KMS-11 (cell line): ENCODE measurements around the gene MUC5AC.

Experiments
- H2AFZ ChIP-seq: fragments of 200-600 bp; sonication (generic); 2 replicates; pipeline ENCODE4 v1.6.1; 2016; ENCODE audit warnings: antibody characterized with exemption, mixed run types, low read depth
- H3K27ac ChIP-seq: fragments of 200-600 bp; sonication (generic); 2 replicates; pipeline ENCODE4 v1.6.1; 2016; ENCODE audit warnings: mild to moderate bottlenecking, mixed run types
- H3K27me3 ChIP-seq: fragments of 200-600 bp; sonication (generic); 2 replicates; pipeline ENCODE4 v1.6.1; 2017; ENCODE audit warnings: mild to moderate bottlenecking, low read depth, mixed run types, moderate library complexity; ENCODE audit not compliant: insufficient read depth
- H3K36me3 ChIP-seq: fragments of 200-600 bp; sonication (generic); 2 replicates; pipeline ENCODE4 v1.6.1; 2017; ENCODE audit warnings: mild to moderate bottlenecking, mixed run types; ENCODE audit not compliant: insufficient read depth
- H3K4me1 ChIP-seq: fragments of 200-600 bp; sonication (generic); 2 replicates; pipeline ENCODE4 v1.6.1; 2016; ENCODE audit warnings: mild to moderate bottlenecking, low read depth, mixed run types; ENCODE audit not compliant: poor library complexity, severe bottlenecking
- H3K4me2 ChIP-seq: fragments of 200-600 bp; sonication (generic); 2 replicates; pipeline ENCODE4 v1.7.0; 2016; ENCODE audit warnings: mild to moderate bottlenecking, mixed run types
- H3K4me3 ChIP-seq: fragments of 200-600 bp; sonication (generic); IDR thresholded peaks from 2 replicates; pipeline ENCODE4 v1.6.1; 2017; ENCODE audit warnings: low read depth, low read length, mixed read lengths; ENCODE audit not compliant: insufficient read depth
- H3K79me2 ChIP-seq: fragments of 200-600 bp; sonication (generic); 2 replicates; pipeline ENCODE4 v1.6.1; 2016; ENCODE audit warnings: low read depth, mixed run types; ENCODE audit not compliant: insufficient read depth
- H3K9ac ChIP-seq: fragments of 200-600 bp; sonication (generic); 2 replicates; pipeline ENCODE4 v1.6.1; 2016; ENCODE audit warnings: mild to moderate bottlenecking, mixed run types
- H4K20me1 ChIP-seq: fragments of 200-600 bp; sonication (generic); 2 replicates; pipeline ENCODE4 v1.6.1; 2016; ENCODE audit warnings: mild to moderate bottlenecking, mixed run types; ENCODE audit not compliant: insufficient read depth
- CTCF ChIP-seq: fragments of 200-600 bp; sonication (generic); conservative IDR thresholded peaks from 2 replicates; pipeline ENCODE4 v1.6.1; 2017; ENCODE audit warnings: low read depth, mild to moderate bottlenecking, antibody characterized with exemption, low read length, moderate library complexity, mixed read lengths

Gene MUC5AC

GRCh38 chr11:1196516-1197391 lies 39.0 kb downstream of the MUC5AC start:
- Histone ChIP-seq H3K27me3 (peaks cover 68% of the 10 kb centered on the region; the same call in 1 of the 2 replicates), H3K4me1 (no peaks in the 10 kb centered on the region)

GRCh38 chr11:1197431-1197885 lies 39.7 kb downstream of the MUC5AC start:
- peaks cover 69% of the 10 kb centered on the region; the same call in 1 of the 2 replicates for H3K27me3 ChIP-seq
- no peak overlapping the region for H2AFZ ChIP-seq
- H4K20me1 ChIP-seq = no peaks in the 10 kb centered on the region
- no peak overlapping the region for H3K27ac ChIP-seq
- no peaks in the 10 kb centered on the region for H3K79me2 ChIP-seq
- H3K36me3 ChIP-seq = no peaks in the 10 kb centered on the region
- H3K4me1 ChIP-seq = no peaks in the 10 kb centered on the region
- no peak overlapping the region for H3K4me2 ChIP-seq
- TF ChIP-seq CTCF = no peak
- no peak overlapping the region for H3K4me3 ChIP-seq
- H3K9ac ChIP-seq = no peak overlapping the region

More at GRCh38 chr11:1196516-1197391, 39.0 kb downstream of the MUC5AC start:
- H3K4me3 ChIP-seq = no peak overlapping the region
- H2AFZ ChIP-seq = no peak overlapping the region
- no peak overlapping the region for H3K4me2 ChIP-seq
- H3K36me3 ChIP-seq = no peaks in the 10 kb centered on the region
- no peaks in the 10 kb centered on the region for H3K79me2 ChIP-seq
- H3K27ac ChIP-seq = no peak overlapping the region
- H3K9ac ChIP-seq = no peak overlapping the region
- H4K20me1 ChIP-seq = no peaks in the 10 kb centered on the region
- TF ChIP-seq CTCF = no peak

- Histone ChIP-seq H2AFZ (no peak overlapping the region), H3K9ac (no peak overlapping the region), H3K4me1 (no peaks in the 10 kb centered on the region), H3K79me2 (no peaks in the 10 kb centered on the region), H3K27me3 (peaks cover 67% of the 10 kb centered on the region; the same call in 1 of the 2 replicates), H3K36me3 (no peaks in the 10 kb centered on the region), H3K4me2 (no peak overlapping the region), H3K4me3 (no peak overlapping the region), H4K20me1 (no peaks in the 10 kb centered on the region), H3K27ac (no peak overlapping the region)
- no peak for TF ChIP-seq CTCF
These were observed 40.3 kb downstream of the MUC5AC start for GRCh38 chr11:1197886-1198560.

- no peak overlapping the region for H3K27ac ChIP-seq
- no peaks in the 10 kb centered on the region for H3K36me3 ChIP-seq
- TF ChIP-seq CTCF = no peak
- H3K27me3 ChIP-seq = peaks cover 65% of the 10 kb centered on the region; the same call in 1 of the 2 replicates
- no peak overlapping the region for H3K4me2 ChIP-seq
- no peaks in the 10 kb centered on the region for H4K20me1 ChIP-seq
- H2AFZ ChIP-seq = no peak overlapping the region
- H3K4me3 ChIP-seq = no peak overlapping the region
- no peaks in the 10 kb centered on the region for H3K4me1 ChIP-seq
- no peak overlapping the region for H3K9ac ChIP-seq
- H3K79me2 ChIP-seq = no peaks in the 10 kb centered on the region
These were observed 40.9 kb downstream of the MUC5AC start for GRCh38 chr11:1198561-1199240.
